ENCODE data around the gene SACS.

GRCh38 chr13:23472189-23472588, 38.7 kb upstream of the SACS start:
- TF ChIP-seq CTCF (IDR thresholded peaks at IDR 0.05) (no peak), EP300 (IDR thresholded peaks at IDR 0.05) (no peak)
